HepG2 (cell line): Measurements from ENCODE around the gene CAMTA1. TPM values are rescaled to one million over a fixed set of nuclear protein-coding genes. Genes with fewer than 3 reads are reported as not detected.

ENCODE experiments used
- ATAC-seq: fragments of 200-7000 bp; cut with Tn5 transposase; 3 replicates; pipeline ENCODE4 v1.9.1; 2020; ENCODE audit warnings: mild to moderate bottlenecking, moderate library complexity
- BruUV-seq: library from RNA; stranded (reverse); fragments of 400-500 nt; replicated peaks from 2 replicates; lab custom pipeline; 2021; lab: Mats Ljungman, UMichigan
- CTCF ChIA-PET: fragments of 300-600 bp; formaldehyde crosslinking; extraction: SDS; loops from one replicate; lab custom pipeline; 2021; ENCODE audit warnings: low total read pairs, inconsistent platforms, low intra/inter-chr PET ratio; lab: Yijun Ruan, JAX
- POLR2A ChIA-PET: fragments of 350-600 bp; sonication (Branson Sonifier 250); formaldehyde crosslinking; loops from one replicate; lab custom pipeline; 2020; ENCODE audit warnings: antibody characterized with exemption, inconsistent platforms; lab: Yijun Ruan, JAX
- DNase-seq: peaks from one replicate; pipeline ENCODE4 v3.0.0-alpha.2; 2015; ENCODE audit warnings: low spot score
- FAIRE-seq: peaks from 3 replicates; lab custom pipeline; 2011; peaks lifted over from hg19 to GRCh38; lab: Jason Lieb, UNC
- H2AFZ ChIP-seq: one replicate; pipeline ENCODE4 v1.6.1; 2011; ENCODE audit warnings: low read length, inconsistent platforms
- H3K27ac ChIP-seq: fragments of 300-600 bp; 3 replicates; pipeline ENCODE4 v1.8.0; 2011; ENCODE audit warnings: mixed run types, mild to moderate bottlenecking, mixed read lengths, low read length, inconsistent platforms; ENCODE audit not compliant: insufficient read depth; ENCODE audit errors: extremely low read length
- H3K27me3 ChIP-seq, 2 experiments: fragments of 200-600 bp in 1 of 2; 2 replicates in 1 of 2; 3 replicates in 1 of 2; pipeline versions ENCODE4 v1.6.0 to v1.8.0; 2011; ENCODE audit warnings: low read length in 2 of 2, mild to moderate bottlenecking in 2 of 2, moderate library complexity in 2 of 2, inconsistent platforms in 1 of 2; ENCODE audit not compliant: insufficient read depth in 2 of 2, control insufficient read depth in 1 of 2
- H3K36me3 ChIP-seq, 2 experiments: fragments of 200-600 bp in 1 of 2; replicated peaks in 1 of 2; 2 replicates in 1 of 2; 3 replicates in 1 of 2; pipeline versions ENCODE4 v1.5.1 to v1.8.0; 2011; ENCODE audit warnings: low read length in 2 of 2, inconsistent platforms in 1 of 2; ENCODE audit not compliant: insufficient read depth in 2 of 2, control insufficient read depth in 1 of 2
- H3K4me1 ChIP-seq: 2 replicates; pipeline ENCODE4 v1.5.1; 2012; ENCODE audit warnings: low read length, inconsistent platforms; ENCODE audit not compliant: insufficient read depth
- H3K4me2 ChIP-seq: 2 replicates; pipeline ENCODE4 v1.6.0; 2011; ENCODE audit warnings: low read depth, low read length, inconsistent platforms
- H3K4me3 ChIP-seq, 3 experiments: fragments of 200-600 bp in 1 of 3; sonication (generic), shearing (Covaris generic) in 1 of 3; replicated peaks in 1 of 3; 2 replicates each; pipeline ENCODE4 v1.5.1; 2011 to 2016; ENCODE audit warnings: low read length in 3 of 3, inconsistent platforms in 2 of 3, low read depth in 2 of 3, mild to moderate bottlenecking in 2 of 3, control low read depth in 1 of 3, mixed read lengths in 1 of 3; ENCODE audit not compliant: insufficient read depth in 1 of 3
- H3K79me2 ChIP-seq: one replicate; pipeline ENCODE4 v1.6.1; 2011; ENCODE audit warnings: low read length, inconsistent platforms; ENCODE audit not compliant: insufficient read depth
- H3K9ac ChIP-seq: 2 replicates; pipeline ENCODE4 v1.6.0; 2011; ENCODE audit warnings: mild to moderate bottlenecking, low read depth, low read length, inconsistent platforms; ENCODE audit not compliant: insufficient read depth
- H3K9me3 ChIP-seq: 2 replicates; pipeline ENCODE4 v1.5.1; 2012; ENCODE audit warnings: mild to moderate bottlenecking, low read length
- H4K20me1 ChIP-seq: 2 replicates; pipeline ENCODE4 v1.6.0; 2011; ENCODE audit warnings: inconsistent platforms, mild to moderate bottlenecking, low read length, moderate library complexity; ENCODE audit not compliant: insufficient read depth
- ATM ChIP-seq: fragments of 450-650 bp; IDR thresholded peaks from 2 replicates; pipeline ENCODE4 v1.7.1; 2017; ENCODE audit warnings: mild to moderate bottlenecking, borderline replicate concordance
- PPARG ChIP-seq: conservative IDR thresholded peaks from 2 replicates; pipeline ENCODE4 v1.6.1; 2016; ENCODE audit warnings: missing biosample characterization, missing genetic modification reagents
- RBAK ChIP-seq: sonication (generic); formaldehyde crosslinking; IDR thresholded peaks from 2 replicates; pipeline ENCODE4 v1.5.1; 2020; ENCODE audit warnings: mild to moderate bottlenecking, missing genetic modification reagents
- SIN3B ChIP-seq: fragments of 150-350 bp; IDR thresholded peaks from 2 replicates; pipeline ENCODE4 v1.6.1; 2014; ENCODE audit warnings: low read length
- ZBTB40 ChIP-seq, 2 experiments: fragments of 450-650 bp in 1 of 2; sonication (generic) in 1 of 2; formaldehyde crosslinking in 1 of 2; IDR thresholded peaks; 2 replicates each; pipeline versions ENCODE4 v1.6.1 to v1.8.0; 2016 to 2022; ENCODE audit warnings: antibody characterized with exemption in 1 of 2, mild to moderate bottlenecking in 1 of 2, missing genetic modification reagents in 1 of 2
- ZBTB8A ChIP-seq: sonication (generic); formaldehyde crosslinking; IDR thresholded peaks from 2 replicates; pipeline ENCODE4 v1.4.0; 2020; ENCODE audit warnings: mild to moderate bottlenecking, low read depth, missing genetic modification reagents, borderline replicate concordance
- ZFP36L1 ChIP-seq: sonication (generic); formaldehyde crosslinking; IDR thresholded peaks from 2 replicates; pipeline ENCODE4 v1.8.0; 2022; ENCODE audit warnings: mild to moderate bottlenecking, missing genetic modification reagents, moderate library complexity
- ZNF768 ChIP-seq: sonication (generic); formaldehyde crosslinking; IDR thresholded peaks from 2 replicates; pipeline ENCODE4 v1.4.0; 2020; ENCODE audit warnings: missing genetic modification reagents
- WGBS: methylation state at CpG from one replicate; pipeline ENCODE4 v1.1.6; 2017; ENCODE audit warnings: low lambda C conversion rate; 5-methylcytosine and 5-hydroxymethylcytosine counted together
- in situ Hi-C: cut with HindIII; loops from 2 replicates; pipeline ENCODE4 v1.10.0; 2017; ENCODE audit warnings: low pct_unique_long_range_greater_than_20kb; ENCODE audit not compliant: extremely low pct_ligation_motif_present
- intact Hi-C: fragments of 100-400 bp; cut with micrococcal nuclease; formaldehyde crosslinking; loops from one replicate; pipeline ENCODE4 v1.10.0; 2022; ENCODE audit not compliant: unreplicated experiment
- polyA plus RNA-seq, 8 experiments: library from polyadenylated mRNA; depleted of rRNA in 3 of 8; stranded (reverse) in 7 of 8; unstranded in 1 of 8; fragments of >200 nt; fragmentation: Illumina TruSeq in 4 of 8; extraction: Trizol in 4 of 8; gene quantifications; 2 replicates each; pipeline versions ENCODE4 v1.2.1 to v1.2.3, GENCODE V29; 2011 to 2016; ENCODE audit warnings: low read depth in 4 of 8, missing spikeins in 1 of 8, mixed read lengths in 1 of 8; ENCODE audit not compliant: insufficient read depth in 1 of 8
- total RNA-seq, 5 experiments: library from RNA; depleted of rRNA; stranded (reverse); fragments of >200 nt; fragmentation: Illumina TruSeq; extraction: Trizol; gene quantifications; 2 replicates each; pipeline ENCODE4 v1.2.3, GENCODE V29; 2016; ENCODE audit warnings: low read depth in 1 of 5

The CAMTA1 gene
- total and polyA plus RNA-seq, 2 of the 13 experiments (the other 11 are each of a cell fraction or from before 2014, with no cell fraction given) = 25.0 to 36.4 TPM

- ATAC-seq (no peak), FAIRE-seq (no peak), DNase-seq (no peak)
- 60% methylated on average over 12 of the region's 15 CpGs for WGBS
- in situ Hi-C loops = no loop called here
- ChIA-PET CTCF (no interaction called here), POLR2A (no interaction called here)
- TF ChIP-seq ZNF768 (CRISPR knock-in tag) (peak; percentile 40; the same call in 1 of the 2 replicates), ATM (no peak), PPARG (CRISPR knock-in tag) (no peak), SIN3B (no peak), RBAK (CRISPR knock-in tag) (no peak), ZBTB8A (CRISPR knock-in tag) (no peak), ZFP36L1 (CRISPR knock-in tag) (no peak), ZBTB40 (IDR thresholded peaks at IDR 0.05) (no peak), ZBTB40 (CRISPR knock-in tag; IDR thresholded peaks at IDR 0.05) (no peak)
- Histone ChIP-seq H3K4me2 (no peak overlapping the region), H3K9ac (no peak overlapping the region), H3K27ac (no peak overlapping the region), H2AFZ (no peak overlapping the region), H3K4me1 (no peaks in the 10 kb centered on the region), H3K79me2 (no peaks in the 10 kb centered on the region), H3K27me3 (peaks cover 3 to 19% of the 10 kb centered on the region in 2 experiments; a peak in 4 of 5 replicates), H3K4me3 (no peak overlapping the region), H4K20me1 (no peaks in the 10 kb centered on the region), H3K9me3 (no peaks in the 10 kb centered on the region), H3K36me3 (no peaks in the 10 kb centered on the region)
- no TSS peak for BruUV-seq
- intact Hi-C loops = no loop called here
Observed at GRCh38 chr1:7432102-7432899, 647.0 kb downstream of the CAMTA1 start.
